OCI-LY3 (cell line): Measurements from ENCODE around the gene ADAMTS1.
"Not testable (repeated sequence)": the region's sequence is repeated elsewhere in the genome, so short reads cannot be mapped to it uniquely, and the experiment has no call there.

ENCODE experiments used
- H2AFZ ChIP-seq: fragments of 200-600, 300-600 bp; shearing (Covaris generic); 2 replicates; pipeline ENCODE4 v1.6.0; 2014; ENCODE audit warnings: antibody characterized with exemption, low read depth, low read length
- H3K27ac ChIP-seq: fragments of 200-600, 300-600 bp; sonication (generic); 2 replicates; pipeline ENCODE4 v1.5.1; 2014; ENCODE audit warnings: mild to moderate bottlenecking, low read length, moderate library complexity, mixed read lengths
- H3K27me3 ChIP-seq: fragments of 200-600, 300-600 bp; sonication (generic); 2 replicates; pipeline ENCODE4 v1.6.1; 2014; ENCODE audit warnings: low read depth, low read length, mixed read lengths
- H3K36me3 ChIP-seq: fragments of 200-600, 300-600 bp; sonication (generic); replicated peaks from 2 replicates; pipeline ENCODE3; 2014; ENCODE audit warnings: low read depth, low read length, mixed read lengths
- H3K4me1 ChIP-seq: fragments of 300-600, 200-600 bp; sonication (generic); 2 replicates; pipeline ENCODE4 v1.6.1; 2014; ENCODE audit warnings: low read length, mixed read lengths
- H3K4me2 ChIP-seq: fragments of 200-600, 300-600 bp; sonication (generic); 2 replicates; pipeline ENCODE4 v1.6.1; 2014; ENCODE audit warnings: low read length, mixed read lengths
- H3K4me3 ChIP-seq: fragments of 300-600, 200-600 bp; sonication (generic); 2 replicates; pipeline ENCODE4 v1.5.1; 2014; ENCODE audit warnings: antibody characterized with exemption, mild to moderate bottlenecking, low read length, moderate library complexity
- H3K79me2 ChIP-seq: fragments of 300-600, 200-600 bp; shearing (Covaris generic); 2 replicates; pipeline ENCODE4 v1.6.1; 2014; ENCODE audit warnings: mild to moderate bottlenecking, low read length, mixed read lengths
- H3K9ac ChIP-seq: fragments of 300-600, 200-600 bp; shearing (Covaris generic); 2 replicates; pipeline ENCODE4 v1.6.0; 2014; ENCODE audit warnings: mild to moderate bottlenecking, low read length, moderate library complexity
- H3K9me3 ChIP-seq: fragments of 200-600, 300-600 bp; shearing (Covaris generic); 2 replicates; pipeline ENCODE4 v1.6.1; 2014; ENCODE audit warnings: low read length, mixed read lengths; ENCODE audit not compliant: insufficient read depth
- H4K20me1 ChIP-seq: fragments of 200-600, 300-600 bp; sonication (generic); 2 replicates; pipeline ENCODE4 v1.6.1; 2016; ENCODE audit warnings: low read length, mixed read lengths; ENCODE audit not compliant: insufficient read depth
- EZH2phosphoT487 ChIP-seq: fragments of 200-600 bp; shearing (Covaris generic); IDR thresholded peaks from 2 replicates; pipeline ENCODE4 v1.6.1; 2018; ENCODE audit warnings: antibody characterized with exemption, mixed run types, low read depth
- TF ChIP-seq, protein P1 (sequence below): fragments of 200-600, 300-600 bp; sonication (generic); IDR thresholded peaks from 2 replicates; pipeline ENCODE4 v1.5.1; 2014; ENCODE audit warnings: antibody characterized with exemption, low read length, low read depth

Gene ADAMTS1

DNA sequence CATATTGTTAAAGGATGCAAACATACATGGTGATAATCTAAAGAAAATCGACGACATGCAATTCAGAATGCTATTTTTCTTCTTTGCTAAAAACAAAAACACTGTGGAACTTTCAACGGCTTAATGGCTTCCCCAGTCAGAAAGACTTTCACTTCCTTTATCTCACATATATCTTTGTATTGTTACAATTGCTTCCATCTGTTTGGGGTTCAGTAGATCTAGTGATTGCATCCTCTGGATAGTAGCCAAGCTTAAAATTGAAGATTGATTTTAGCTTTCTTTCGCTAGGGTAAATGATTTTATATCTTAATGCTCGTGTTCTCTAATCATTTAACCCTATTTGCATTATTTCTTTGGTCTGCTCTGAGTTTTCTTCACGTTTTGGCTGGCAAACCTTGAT is 31.8 kb upstream of the ADAMTS1 start:
- Histone ChIP-seq H3K4me3 (no peak overlapping the region), H3K27me3 (no peaks in the 10 kb centered on the region), H3K9me3 (no peaks in the 10 kb centered on the region), H3K4me1 (no peaks in the 10 kb centered on the region), H4K20me1 (no peaks in the 10 kb centered on the region), H3K27ac (no peak overlapping the region), H3K36me3 (no peaks in the 10 kb centered on the region), H3K9ac (no peak overlapping the region), H3K79me2 (no peaks in the 10 kb centered on the region), H3K4me2 (0 out of 2 replicates have a peak overlapping the region, but pooled peaks have one; percentile 3), H2AFZ (0 out of 2 replicates have a peak overlapping the region, but pooled peaks have one; percentile 39)
- TF ChIP-seq, protein P1, sequence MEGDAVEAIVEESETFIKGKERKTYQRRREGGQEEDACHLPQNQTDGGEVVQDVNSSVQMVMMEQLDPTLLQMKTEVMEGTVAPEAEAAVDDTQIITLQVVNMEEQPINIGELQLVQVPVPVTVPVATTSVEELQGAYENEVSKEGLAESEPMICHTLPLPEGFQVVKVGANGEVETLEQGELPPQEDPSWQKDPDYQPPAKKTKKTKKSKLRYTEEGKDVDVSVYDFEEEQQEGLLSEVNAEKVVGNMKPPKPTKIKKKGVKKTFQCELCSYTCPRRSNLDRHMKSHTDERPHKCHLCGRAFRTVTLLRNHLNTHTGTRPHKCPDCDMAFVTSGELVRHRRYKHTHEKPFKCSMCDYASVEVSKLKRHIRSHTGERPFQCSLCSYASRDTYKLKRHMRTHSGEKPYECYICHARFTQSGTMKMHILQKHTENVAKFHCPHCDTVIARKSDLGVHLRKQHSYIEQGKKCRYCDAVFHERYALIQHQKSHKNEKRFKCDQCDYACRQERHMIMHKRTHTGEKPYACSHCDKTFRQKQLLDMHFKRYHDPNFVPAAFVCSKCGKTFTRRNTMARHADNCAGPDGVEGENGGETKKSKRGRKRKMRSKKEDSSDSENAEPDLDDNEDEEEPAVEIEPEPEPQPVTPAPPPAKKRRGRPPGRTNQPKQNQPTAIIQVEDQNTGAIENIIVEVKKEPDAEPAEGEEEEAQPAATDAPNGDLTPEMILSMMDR: no peak
- TF ChIP-seq EZH2phosphoT487: no peak

DNA sequence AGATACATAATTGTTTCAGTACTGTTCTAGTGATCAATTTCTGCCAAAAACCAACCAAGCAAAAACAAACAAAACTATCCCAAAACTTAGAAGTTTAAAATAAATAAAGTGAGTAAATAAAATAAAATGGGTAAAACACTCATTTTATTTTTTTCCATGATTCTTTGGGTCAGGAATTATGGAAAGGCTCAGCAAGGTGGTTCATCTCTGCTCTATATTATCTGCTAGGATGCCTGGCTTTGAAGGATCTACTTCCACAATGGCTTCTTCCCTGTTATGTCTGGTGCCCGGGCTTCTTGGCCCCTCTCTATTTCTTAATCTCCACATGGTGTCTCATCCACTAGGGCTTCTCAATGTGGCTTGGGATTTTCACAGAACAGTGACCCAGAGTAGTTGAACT is 29.1 kb upstream of the ADAMTS1 start:
- Histone ChIP-seq H3K9me3 (peaks cover 6% of the 10 kb centered on the region; the same call in 1 of the 2 replicates), H3K27me3 (no peaks in the 10 kb centered on the region), H3K4me2 (no peak overlapping the region), H3K36me3 (no peaks in the 10 kb centered on the region), H3K9ac (no peak overlapping the region), H4K20me1 (no peaks in the 10 kb centered on the region), H3K79me2 (no peaks in the 10 kb centered on the region), H3K4me3 (no peak overlapping the region), H2AFZ (no peak overlapping the region), H3K4me1 (no peaks in the 10 kb centered on the region), H3K27ac (no peak overlapping the region)
- TF ChIP-seq EZH2phosphoT487: no peak
- TF ChIP-seq, protein P1: no peak

DNA sequence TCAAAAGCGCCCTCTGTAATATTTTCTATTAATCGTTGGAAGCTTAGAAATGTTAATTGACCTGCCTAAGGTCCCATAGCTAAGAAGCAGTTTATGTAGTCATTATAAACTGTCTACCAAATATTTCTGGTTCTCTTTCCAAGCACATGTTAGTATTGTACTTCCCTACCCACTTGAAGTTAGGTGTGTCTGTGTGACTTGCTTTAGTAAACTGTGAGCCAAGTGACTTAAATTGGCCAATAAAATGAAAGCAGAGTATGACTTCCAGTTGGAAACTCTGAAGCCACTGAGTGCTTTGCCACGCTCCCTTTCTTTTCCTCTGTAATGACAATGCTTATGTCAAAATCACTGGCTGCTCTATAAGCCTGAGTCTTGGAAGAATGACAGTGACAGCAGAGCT is 20.6 kb upstream of the ADAMTS1 start:
- Histone ChIP-seq H2AFZ (no peak overlapping the region), H3K4me1 (no peaks in the 10 kb centered on the region), H3K4me3 (no peak overlapping the region), H3K27me3 (no peaks in the 10 kb centered on the region), H4K20me1 (no peaks in the 10 kb centered on the region), H3K79me2 (no peaks in the 10 kb centered on the region), H3K27ac (no peak overlapping the region), H3K9me3 (peaks cover 6% of the 10 kb centered on the region; the same call in 1 of the 2 replicates), H3K36me3 (no peaks in the 10 kb centered on the region), H3K9ac (no peak overlapping the region), H3K4me2 (no peak overlapping the region)
- TF ChIP-seq, protein P1: no peak
- no peak for TF ChIP-seq EZH2phosphoT487

DNA sequence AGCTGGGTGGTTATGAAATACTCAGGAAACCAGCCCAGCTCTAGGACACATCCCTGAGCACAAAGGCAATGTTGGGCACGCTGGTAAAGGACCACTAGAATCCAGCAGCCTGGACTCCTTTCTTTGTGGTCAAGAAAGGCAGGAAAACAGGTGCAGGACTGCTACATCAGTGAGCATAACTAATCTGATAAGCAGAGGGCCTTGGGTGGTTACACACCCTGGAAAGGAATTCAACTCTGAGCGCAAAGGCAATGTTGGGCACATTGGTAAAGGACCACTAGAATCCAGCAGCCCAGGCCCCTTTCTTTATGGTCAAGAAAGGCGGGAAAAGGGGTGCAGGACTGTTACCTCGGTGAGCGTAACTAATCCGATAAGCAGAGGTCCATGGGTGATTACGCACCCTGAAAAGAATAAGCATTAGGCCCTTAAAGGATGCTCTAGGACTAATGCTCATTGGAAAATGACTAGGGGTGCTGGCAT is 11.7 kb upstream of the ADAMTS1 start:
- H3K4me1 ChIP-seq, H2AFZ ChIP-seq, H3K4me3 ChIP-seq, H3K9ac ChIP-seq, H3K9me3 ChIP-seq, H3K4me2 ChIP-seq, H3K27me3 ChIP-seq, H4K20me1 ChIP-seq, H3K36me3 ChIP-seq, H3K79me2 ChIP-seq, H3K27ac ChIP-seq: not testable (repeated sequence)

DNA sequence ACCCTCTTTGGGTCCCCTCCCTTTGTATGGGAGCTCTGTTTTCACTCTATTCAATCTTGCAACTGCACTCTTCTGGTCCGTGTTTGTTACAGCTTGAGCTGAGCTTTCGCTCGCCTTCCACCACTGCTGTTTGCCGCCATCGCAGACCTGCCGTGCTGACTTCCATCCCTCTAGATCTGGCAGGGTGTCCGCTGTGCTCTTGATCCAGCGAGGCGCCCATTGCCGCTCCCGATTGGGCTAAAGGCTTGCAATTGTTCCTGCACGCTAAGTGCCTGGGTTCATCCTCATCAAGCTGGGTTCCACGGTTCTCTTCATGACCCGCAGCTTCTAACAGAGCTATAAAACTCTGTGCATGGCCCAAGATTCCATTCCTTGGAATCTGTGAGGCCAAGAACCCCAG is 9.5 kb upstream of the ADAMTS1 start:
- not testable (repeated sequence) for H3K27ac ChIP-seq, H3K79me2 ChIP-seq, H3K4me1 ChIP-seq

More for the DNA sequence above, 9.5 kb upstream of the ADAMTS1 start:
- not testable (repeated sequence) for H3K4me3 ChIP-seq, H3K4me2 ChIP-seq, H3K27me3 ChIP-seq, H3K9ac ChIP-seq, H4K20me1 ChIP-seq, H3K9me3 ChIP-seq, H3K36me3 ChIP-seq, H2AFZ ChIP-seq
